ENCODE measurements around the gene CAMKK2.
"Not testable (repeated sequence)": the region's sequence is repeated elsewhere in the genome, so short reads cannot be mapped to it uniquely, and the experiment has no call there.

The CAMKK2 gene

GRCh38 chr12:121224591-121224990 lies 71.9 kb downstream of the CAMKK2 start:
- no peak for DNase-seq (ENCODE audit: low read depth, low spot score)

GRCh38 chr12:121223292-121224285 lies 72.9 kb downstream of the CAMKK2 start:
- DNase-seq (ENCODE audit: low read depth, low spot score) = no peak

GRCh38 chr12:121222847-121223246 lies 73.7 kb downstream of the CAMKK2 start:
- no peak for DNase-seq (ENCODE audit: low read depth, low spot score)

GRCh38 chr12:121219353-121219986 lies 77.0 kb downstream of the CAMKK2 start:
- DNase-seq (ENCODE audit: low read depth, low spot score) = no peak

GRCh38 chr12:121218588-121219352 lies 77.7 kb downstream of the CAMKK2 start:
- DNase-seq (ENCODE audit: low read depth, low spot score) = no peak

GRCh38 chr12:121217761-121218160 lies 78.7 kb downstream of the CAMKK2 start:
- DNase-seq (ENCODE audit: low read depth, low spot score) = no peak

GRCh38 chr12:121217063-121217462 lies 79.4 kb downstream of the CAMKK2 start:
- DNase-seq (ENCODE audit: low read depth, low spot score) = no peak

GRCh38 chr12:121216102-121216501 lies 80.4 kb downstream of the CAMKK2 start:
- DNase-seq (ENCODE audit: low read depth, low spot score) = no peak

GRCh38 chr12:121214855-121215745 lies 81.4 kb downstream of the CAMKK2 start:
- peak; percentile 74 for DNase-seq (ENCODE audit: low read depth, low spot score)

- peak; percentile 21 for DNase-seq (ENCODE audit: low read depth, low spot score)
Measured at GRCh38 chr12:121214166-121214777, 82.2 kb downstream of the CAMKK2 start.

- no peak for DNase-seq (ENCODE audit: low read depth, low spot score)
Measured at GRCh38 chr12:121212875-121213274, 83.6 kb downstream of the CAMKK2 start.

GRCh38 chr12:121209624-121210572 lies 86.6 kb downstream of the CAMKK2 start, which contains the start of gene P2RX4:
Gene P2RX4, plus strand, starts transcription at chr12:121210129. Its CDS starts 36 bp downstream, at chr12:121210165.
- peak; percentile 84 for DNase-seq (ENCODE audit: low read depth, low spot score)

- DNase-seq (ENCODE audit: low read depth, low spot score) = no peak
Measured at GRCh38 chr12:121209221-121209620, 87.3 kb downstream of the CAMKK2 start.

GRCh38 chr12:121208571-121208970 lies 87.9 kb downstream of the CAMKK2 start:
- DNase-seq (ENCODE audit: low read depth, low spot score) = not testable (repeated sequence)

GRCh38 chr12:121205491-121205890 lies 91.0 kb downstream of the CAMKK2 start:
- DNase-seq (ENCODE audit: low read depth, low spot score) = no peak

GRCh38 chr12:121203482-121203881 lies 93.0 kb downstream of the CAMKK2 start:
- DNase-seq (ENCODE audit: low read depth, low spot score) = no peak

GRCh38 chr12:121202407-121203355 lies 93.8 kb downstream of the CAMKK2 start:
- no peak for DNase-seq (ENCODE audit: low read depth, low spot score)

GRCh38 chr12:121201140-121201539 lies 95.4 kb downstream of the CAMKK2 start:
- DNase-seq (ENCODE audit: low read depth, low spot score) = not testable (repeated sequence)
